Heart right ventricle (tissue), 16 donors: ENCODE measurements around the gene GALNT7. TPM values are rescaled to one million over a fixed set of nuclear protein-coding genes. Genes with fewer than 3 reads are reported as not detected.

Source experiments
- ATAC-seq, 8 donors: fragments of 200-7000 bp; cut with Tn5 transposase; one replicate each; pipeline ENCODE4 v1.9.1; 2020; ENCODE audit warnings: mild to moderate bottlenecking in 8 of 8, moderate library complexity in 8 of 8, moderate number of reproducible peaks in 1 of 8
- DNase-seq, 2 donors: peaks; one replicate each; pipeline ENCODE4 v3.0.0-alpha.2; 2020
- H3K27ac ChIP-seq, 10 donors: fragments of 200-600 bp; sonication (generic) in 2 of 10; one replicate each; pipeline versions ENCODE4 v1.5.0 to v1.8.0; 2020 to 2022; ENCODE audit warnings: mild to moderate bottlenecking in 3 of 10
- H3K27me3 ChIP-seq, 7 donors: fragments of 200-600 bp; one replicate each; pipeline ENCODE4 v1.8.0; 2021 to 2022; ENCODE audit warnings: mild to moderate bottlenecking in 2 of 7
- H3K36me3 ChIP-seq, 9 donors: fragments of 200-600 bp; sonication (generic) in 1 of 9; one replicate each; pipeline versions ENCODE4 v1.5.0 to v1.8.0; 2020 to 2022; ENCODE audit warnings: mild to moderate bottlenecking in 2 of 9
- H3K4me1 ChIP-seq, 9 donors: fragments of 200-600 bp; sonication (generic) in 1 of 9; one replicate each; pipeline versions ENCODE4 v1.5.0 to v1.8.0; 2020 to 2022; ENCODE audit warnings: mild to moderate bottlenecking in 4 of 9
- H3K4me3 ChIP-seq, 10 donors: fragments of 200-600 bp; sonication (generic) in 2 of 10; one replicate each; pipeline versions ENCODE4 v1.5.0 to v1.8.0; 2020 to 2022; ENCODE audit warnings: mild to moderate bottlenecking in 7 of 10, moderate library complexity in 2 of 10
- H3K9me3 ChIP-seq, 11 donors: fragments of 200-600 bp in 10 of 11; sonication (generic) in 2 of 11; one replicate each; pipeline versions ENCODE4 v1.5.0 to v1.8.0; 2013 to 2022; ENCODE audit warnings: mild to moderate bottlenecking in 2 of 11, control low read depth in 1 of 11, moderate library complexity in 1 of 11
- WGBS, 2 donors: extraction: QIAGEN DNeasy Blood & Tissue Kit; methylation state at CpG; one replicate each; pipeline ENCODE4 v1.1.7; 2013; ENCODE audit warnings: inconsistent platforms in 1 of 2; 5-methylcytosine and 5-hydroxymethylcytosine counted together
- intact Hi-C, 10 donors: fragments of 100-400 bp; cut with DNase I; formaldehyde crosslinking; loops; one replicate each; pipeline versions ENCODE4 v1.11.1 to v1.14.2; 2022
- polyA plus RNA-seq, 2 donors: library from polyadenylated mRNA; stranded (reverse); fragments of 200-250 nt; gene quantifications; one replicate each; pipeline ENCODE4 v1.2.3, GENCODE V29; 2013
- total RNA-seq, 10 donors: library from RNA; stranded (reverse); fragmentation: NEBNext Ultra II Directional in 3 of 10; extraction: Animal tissue kit (Norgen Biotek cat#: 25700) in 3 of 10; gene quantifications; one replicate each; pipeline versions ENCODE4 v1.2.1 to v1.2.4, GENCODE V29; 2021 to 2023
- TF ChIP-seq, protein P1 (sequence below), 9 donors: fragments of 200-600 bp; sonication (generic) in 2 of 9; IDR thresholded peaks; one replicate each; pipeline versions ENCODE4 v1.5.0 to v1.8.0; 2021 to 2022; ENCODE audit warnings: antibody characterized with exemption in 9 of 9, mild to moderate bottlenecking in 5 of 9, moderate library complexity in 1 of 9
- donor health status: Arrhythmogenic right ventricular cardiomyopathy.
- donor health status: ischemic (EF 13 %, LVEDD 7.1; RV severe dilation, severe dysfunction).
- donor health status: healthy with polysubstance abuse.
- donor health status: DM: no; HTN: yes; CAD: no.
- donor health status: DM: no; HTN: no; CAD: no.
- donor health status: ischemic (EF 25% LVEDD 6.9; RV normal size, moderate dysfunction).
- donor health status: ischemic (EF 25% LVEDD 5.7; RV mildly dilated, moderate dysfunction).
- donor health status: healthy.
- donor health status: DM: yes; HTN: yes; CAD: no.
- donor health status: Ischemic cardiomyopathy.
- donor health status: ischemic (EF 35%, LVEDD 5.7; RV mildly dilated, moderate dysfunction).
- donor health status: nonischemic (EF 11% LVEDD 7.7; RV severe dilation, severe dysfunction).
- donor health status: DM: yes; HTN: yes; CAD: no.
- donor health status: PGD.
- donor health status: ischemic (EF 29% LVEDD 5.4; RV normal size, mild dysfunction).
- donor health status: nonischemic (EF 23%, LVEDD 6.1; RV moderate dilation, normal function).

The GALNT7 gene
- total and polyA plus RNA-seq, 12 donors, result 2.2 to 8.8 (median 5.3) TPM

DNA sequence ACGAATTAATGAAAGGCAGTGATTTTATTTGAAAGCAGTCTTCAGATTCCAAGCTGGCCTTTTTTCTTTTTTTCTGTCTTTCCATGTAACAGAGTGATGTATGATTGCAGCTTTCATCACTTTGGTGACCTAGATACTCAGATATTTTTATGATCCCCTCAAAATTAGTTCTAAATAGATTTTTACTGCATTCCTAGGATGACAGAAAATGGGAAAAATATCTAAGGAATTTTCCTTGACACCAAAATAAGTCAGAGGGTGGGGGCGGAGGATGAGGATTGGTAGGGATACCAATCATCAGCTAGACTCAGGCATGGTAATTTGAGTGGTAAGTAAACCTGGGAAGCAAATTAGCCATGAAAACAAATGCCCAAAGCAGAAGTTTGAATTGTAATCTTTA, 177.5 kb downstream of the GALNT7 start:
- Histone ChIP-seq H3K4me3 (no peak overlapping the region), H3K27me3 (no peaks in the 10 kb centered on the region), H3K27ac (no peak overlapping the region), H3K9me3 (no peaks in the 10 kb centered on the region), H3K4me1 (peaks cover 0 to 15% (median 0%) of the 10 kb centered on the region in 9 donors), H3K36me3 (no peaks in the 10 kb centered on the region)
- no peak for ATAC-seq
- intact Hi-C loops, result no loop called here
- WGBS, 2 donors, result 48 to 88% methylated on average over 2 of the region's 2 CpGs
- DNase-seq, result no peak
- TF ChIP-seq, protein P1, sequence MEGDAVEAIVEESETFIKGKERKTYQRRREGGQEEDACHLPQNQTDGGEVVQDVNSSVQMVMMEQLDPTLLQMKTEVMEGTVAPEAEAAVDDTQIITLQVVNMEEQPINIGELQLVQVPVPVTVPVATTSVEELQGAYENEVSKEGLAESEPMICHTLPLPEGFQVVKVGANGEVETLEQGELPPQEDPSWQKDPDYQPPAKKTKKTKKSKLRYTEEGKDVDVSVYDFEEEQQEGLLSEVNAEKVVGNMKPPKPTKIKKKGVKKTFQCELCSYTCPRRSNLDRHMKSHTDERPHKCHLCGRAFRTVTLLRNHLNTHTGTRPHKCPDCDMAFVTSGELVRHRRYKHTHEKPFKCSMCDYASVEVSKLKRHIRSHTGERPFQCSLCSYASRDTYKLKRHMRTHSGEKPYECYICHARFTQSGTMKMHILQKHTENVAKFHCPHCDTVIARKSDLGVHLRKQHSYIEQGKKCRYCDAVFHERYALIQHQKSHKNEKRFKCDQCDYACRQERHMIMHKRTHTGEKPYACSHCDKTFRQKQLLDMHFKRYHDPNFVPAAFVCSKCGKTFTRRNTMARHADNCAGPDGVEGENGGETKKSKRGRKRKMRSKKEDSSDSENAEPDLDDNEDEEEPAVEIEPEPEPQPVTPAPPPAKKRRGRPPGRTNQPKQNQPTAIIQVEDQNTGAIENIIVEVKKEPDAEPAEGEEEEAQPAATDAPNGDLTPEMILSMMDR (IDR thresholded peaks at IDR 0.05), result no peak

DNA sequence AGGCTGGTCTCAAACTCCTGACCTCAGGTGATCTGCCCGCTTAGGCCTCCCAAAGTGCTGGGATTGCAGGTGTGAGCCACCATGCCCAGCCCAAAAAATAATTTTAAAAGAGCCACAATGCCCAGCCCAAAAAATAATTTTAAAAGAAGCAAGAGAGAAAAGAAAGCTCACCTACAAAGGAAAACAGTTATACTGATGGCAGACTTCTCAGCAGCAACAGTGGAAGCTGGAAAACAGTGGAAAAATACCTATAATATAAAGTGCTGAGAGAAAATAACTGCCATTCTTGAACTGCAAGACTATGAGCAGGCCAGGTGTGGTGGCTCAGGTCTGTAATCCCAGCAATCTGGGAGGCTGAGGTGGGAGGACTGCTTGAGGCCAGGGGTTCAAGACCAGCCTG, 178.9 kb downstream of the GALNT7 start:
- no peak for DNase-seq
- intact Hi-C loops, result no loop called here
- TF ChIP-seq, protein P1 (IDR thresholded peaks at IDR 0.05), result no peak
- no peak overlapping the region for H3K4me3 ChIP-seq
- peaks cover 0 to 10% (median 0%) of the 10 kb centered on the region in 9 donors for H3K4me1 ChIP-seq
- WGBS, 2 donors, result 95 to 100% methylated on average over 1 of the region's 1 CpG
- H3K9me3 ChIP-seq, result no peaks in the 10 kb centered on the region
- ATAC-seq, result no peak
- H3K27me3 ChIP-seq, result no peaks in the 10 kb centered on the region
- H3K27ac ChIP-seq, result no peak overlapping the region
- no peaks in the 10 kb centered on the region for H3K36me3 ChIP-seq

DNA sequence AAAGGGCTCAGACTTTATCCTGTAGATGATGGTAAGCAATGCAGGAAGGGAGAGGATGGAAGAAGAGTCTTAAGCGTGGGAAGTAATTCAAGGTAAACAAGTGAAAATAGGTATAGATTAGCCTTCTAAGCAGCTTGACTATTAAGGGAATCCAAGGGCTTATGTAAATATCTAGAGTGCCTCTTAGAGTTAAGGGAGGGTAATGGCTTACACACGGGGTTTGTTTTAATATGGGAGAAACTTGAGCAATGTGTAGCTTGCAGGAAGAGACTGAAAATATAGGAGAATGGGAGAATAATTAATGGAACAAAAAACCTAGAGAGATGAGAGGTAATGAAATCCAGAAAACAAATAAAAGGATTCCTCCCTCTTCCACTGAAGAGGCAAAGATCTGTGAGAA, 189.3 kb downstream of the GALNT7 start:
- TF ChIP-seq, protein P1 (IDR thresholded peaks at IDR 0.05), result no peak
- Histone ChIP-seq H3K9me3 (no peaks in the 10 kb centered on the region), H3K27me3 (no peaks in the 10 kb centered on the region), H3K4me1 (peaks cover 0 to 3% (median 0%) of the 10 kb centered on the region in 9 donors), H3K36me3 (no peaks in the 10 kb centered on the region), H3K27ac (no peak overlapping the region), H3K4me3 (no peak overlapping the region)
- no peak for DNase-seq
- intact Hi-C loops, result no loop called here
- no peak for ATAC-seq
- whole genome bisulfite sequencing, 2 donors, result 71 to 78% methylated on average over 2 of the region's 2 CpGs

DNA sequence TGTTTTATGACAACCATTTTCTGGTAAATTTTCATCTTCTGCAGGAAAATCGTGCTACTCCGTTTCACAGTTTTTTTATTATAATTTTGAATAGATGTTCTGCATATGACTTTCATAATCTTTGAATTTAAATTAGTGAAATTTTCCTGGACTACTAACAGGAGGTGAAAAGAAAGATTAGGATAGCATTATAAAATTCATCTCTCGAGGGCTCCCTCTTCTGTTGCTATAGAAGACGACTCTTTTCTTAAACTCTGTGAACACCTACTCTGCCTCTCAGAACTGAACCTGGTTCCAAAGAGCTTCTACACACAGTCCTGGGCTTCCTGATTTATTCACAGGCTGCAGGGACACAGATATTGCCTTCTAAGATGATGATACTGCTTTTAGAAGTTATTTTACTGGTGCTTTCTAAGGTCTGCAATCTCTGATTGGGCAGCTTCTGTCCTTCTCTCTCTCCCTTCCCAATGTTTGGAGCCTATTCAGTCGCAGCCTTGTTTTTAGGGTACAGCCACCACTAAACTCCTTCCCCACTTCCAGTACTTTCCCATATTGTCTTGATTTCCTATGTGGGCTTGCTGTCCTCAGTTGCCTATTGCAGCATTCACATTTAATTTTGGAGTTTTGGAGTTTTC, 192.1 kb downstream of the GALNT7 start:
- Histone ChIP-seq H3K4me3 (no peak overlapping the region), H3K27ac (no peak overlapping the region), H3K27me3 (no peaks in the 10 kb centered on the region), H3K4me1 (peaks cover 0 to 6% (median 0%) of the 10 kb centered on the region in 9 donors), H3K36me3 (peaks cover 0 to 5% (median 0%) of the 10 kb centered on the region in 9 donors), H3K9me3 (no peaks in the 10 kb centered on the region)
- DNase-seq (no peak), ATAC-seq (peak in 2 of 8 donors; percentile 39 to 53)
- WGBS, 2 donors, result 55 to 62% methylated on average over 5 of the region's 5 CpGs
- intact Hi-C loops, result no loop called here
- TF ChIP-seq, protein P1 (IDR thresholded peaks at IDR 0.05), result peak in 6 of 9 donors; percentile 28 to 56 (median 44)
